ENCODE data around the gene PNLIP.

Gene PNLIP

DNA sequence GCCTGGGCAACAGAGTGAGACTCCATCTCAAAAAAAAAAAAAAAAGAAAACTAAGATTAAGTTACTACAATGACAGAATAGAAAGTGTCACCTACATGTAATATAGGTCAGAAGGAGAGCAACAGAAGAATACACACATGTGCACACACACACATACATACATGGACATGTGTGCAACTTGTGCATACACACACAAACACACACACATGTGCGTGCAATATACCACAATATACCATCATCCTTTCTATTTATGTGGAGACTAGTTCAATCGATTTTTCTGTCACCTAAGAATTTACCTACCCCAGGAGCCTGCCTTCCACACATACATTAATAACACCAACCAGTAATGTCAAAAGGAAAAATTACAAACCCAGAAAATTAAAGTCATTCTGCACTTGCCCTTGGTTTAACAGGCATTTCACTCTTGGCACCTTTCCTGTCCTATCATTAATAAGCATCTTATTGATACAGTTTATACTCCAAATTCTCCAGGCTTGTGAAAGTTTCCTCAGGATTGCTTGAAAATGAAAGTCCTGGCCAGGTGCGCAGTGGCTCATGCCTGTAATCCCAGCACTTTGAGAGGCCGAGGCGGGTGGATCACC is 47.5 kb downstream of the PNLIP start:
- H3K27ac ChIP-seq = no peak overlapping the region
- TF ChIP-seq, protein P1, sequence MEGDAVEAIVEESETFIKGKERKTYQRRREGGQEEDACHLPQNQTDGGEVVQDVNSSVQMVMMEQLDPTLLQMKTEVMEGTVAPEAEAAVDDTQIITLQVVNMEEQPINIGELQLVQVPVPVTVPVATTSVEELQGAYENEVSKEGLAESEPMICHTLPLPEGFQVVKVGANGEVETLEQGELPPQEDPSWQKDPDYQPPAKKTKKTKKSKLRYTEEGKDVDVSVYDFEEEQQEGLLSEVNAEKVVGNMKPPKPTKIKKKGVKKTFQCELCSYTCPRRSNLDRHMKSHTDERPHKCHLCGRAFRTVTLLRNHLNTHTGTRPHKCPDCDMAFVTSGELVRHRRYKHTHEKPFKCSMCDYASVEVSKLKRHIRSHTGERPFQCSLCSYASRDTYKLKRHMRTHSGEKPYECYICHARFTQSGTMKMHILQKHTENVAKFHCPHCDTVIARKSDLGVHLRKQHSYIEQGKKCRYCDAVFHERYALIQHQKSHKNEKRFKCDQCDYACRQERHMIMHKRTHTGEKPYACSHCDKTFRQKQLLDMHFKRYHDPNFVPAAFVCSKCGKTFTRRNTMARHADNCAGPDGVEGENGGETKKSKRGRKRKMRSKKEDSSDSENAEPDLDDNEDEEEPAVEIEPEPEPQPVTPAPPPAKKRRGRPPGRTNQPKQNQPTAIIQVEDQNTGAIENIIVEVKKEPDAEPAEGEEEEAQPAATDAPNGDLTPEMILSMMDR (IDR thresholded peaks at IDR 0.05) = no peak
- TF ChIP-seq ZFX (IDR thresholded peaks at IDR 0.05; ENCODE audit: borderline replicate concordance) = no peak

DNA sequence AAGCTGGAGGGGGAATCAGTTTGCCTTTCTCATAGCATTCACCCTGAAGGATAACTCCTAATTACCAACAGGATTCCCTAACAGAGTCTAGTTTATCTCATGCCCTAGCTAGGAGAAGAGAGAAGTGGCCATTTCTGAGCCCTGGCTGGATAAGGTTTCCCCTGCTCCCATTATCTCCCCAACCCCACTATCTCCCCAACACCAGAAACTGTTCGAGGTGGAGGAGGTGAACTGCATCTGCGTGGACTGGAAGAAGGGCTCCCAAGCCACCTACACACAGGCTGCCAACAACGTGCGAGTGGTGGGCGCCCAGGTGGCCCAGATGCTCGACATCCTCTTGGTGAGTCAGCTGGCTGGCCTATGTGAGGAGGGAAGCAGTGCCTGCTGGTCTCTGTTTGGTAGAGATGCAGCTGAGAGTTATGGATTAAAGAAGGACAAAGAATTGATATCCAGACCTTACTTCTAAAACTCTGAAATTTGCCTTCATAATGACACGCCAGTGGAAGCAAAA is 48.8 kb downstream of the PNLIP start:
- TF ChIP-seq, protein P1 (IDR thresholded peaks at IDR 0.05) = no peak
- no peak for TF ChIP-seq ZFX (IDR thresholded peaks at IDR 0.05; ENCODE audit: borderline replicate concordance)

DNA sequence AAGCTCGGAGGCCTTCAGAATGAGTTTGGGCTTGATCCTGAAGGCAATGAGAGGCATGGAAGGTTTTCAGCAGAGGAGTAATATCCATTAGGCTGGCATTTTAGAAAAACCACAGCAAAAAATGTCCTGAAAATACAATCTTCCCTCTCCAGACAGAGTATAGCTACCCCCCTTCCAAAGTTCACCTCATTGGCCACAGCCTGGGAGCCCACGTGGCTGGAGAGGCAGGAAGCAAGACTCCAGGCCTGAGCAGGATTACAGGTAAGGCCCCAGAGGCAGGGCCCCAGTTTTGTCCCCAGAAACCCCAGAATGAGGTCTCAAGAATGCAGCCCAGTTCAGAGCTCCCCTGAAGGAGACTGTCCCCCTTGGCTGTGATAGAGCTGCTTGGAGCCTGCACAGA is 50.3 kb downstream of the PNLIP start:
- TF ChIP-seq ZFX (IDR thresholded peaks at IDR 0.05; ENCODE audit: borderline replicate concordance) = no peak
- TF ChIP-seq, protein P1 (IDR thresholded peaks at IDR 0.05) = no peak
- no peak overlapping the region for H3K27ac ChIP-seq

More for the DNA sequence above, 48.8 kb downstream of the PNLIP start:
- no peak overlapping the region for H3K27ac ChIP-seq

DNA sequence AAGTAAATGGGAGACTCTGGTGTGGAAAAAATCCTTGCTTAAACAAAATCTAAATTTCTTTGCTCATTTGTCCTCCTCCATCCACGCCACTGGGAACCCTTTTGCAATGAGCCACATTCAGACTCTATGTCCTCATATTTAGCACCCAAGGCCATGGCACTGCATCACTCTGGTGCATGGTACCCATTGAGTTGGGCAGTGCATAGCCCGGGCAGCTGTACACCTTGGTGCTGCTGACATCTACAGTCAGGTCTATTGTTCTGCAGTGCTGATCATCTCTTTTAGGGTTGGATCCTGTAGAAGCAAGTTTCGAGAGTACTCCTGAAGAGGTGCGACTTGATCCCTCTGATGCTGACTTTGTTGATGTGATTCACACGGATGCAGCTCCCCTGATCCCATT is 51.8 kb downstream of the PNLIP start:
- H3K27ac ChIP-seq = no peak overlapping the region
- no peak for TF ChIP-seq ZFX (IDR thresholded peaks at IDR 0.05; ENCODE audit: borderline replicate concordance)
- TF ChIP-seq, protein P1 (IDR thresholded peaks at IDR 0.05) = no peak

DNA sequence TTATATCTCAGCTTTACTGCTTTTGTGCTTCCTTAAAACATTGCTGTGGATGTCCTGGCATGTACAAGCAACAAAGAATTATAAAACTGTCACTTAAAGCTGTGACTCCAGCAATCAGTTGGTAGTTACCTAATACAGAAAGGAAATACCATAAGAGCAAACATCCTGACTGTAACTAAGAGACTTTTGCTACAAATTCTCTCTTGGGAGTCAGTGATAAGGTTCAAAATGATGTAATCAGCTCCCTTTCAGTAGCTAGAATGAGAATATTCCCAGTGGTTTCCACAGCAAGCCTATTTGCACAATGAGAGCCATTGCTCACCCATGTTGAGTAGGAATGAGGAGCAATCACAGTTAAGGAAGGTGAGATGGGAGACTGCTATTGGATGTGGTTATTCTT is 52.6 kb downstream of the PNLIP start:
- H3K27ac ChIP-seq = no peak overlapping the region
- no peak for TF ChIP-seq ZFX (IDR thresholded peaks at IDR 0.05; ENCODE audit: borderline replicate concordance)
- TF ChIP-seq, protein P1 (IDR thresholded peaks at IDR 0.05) = no peak

DNA sequence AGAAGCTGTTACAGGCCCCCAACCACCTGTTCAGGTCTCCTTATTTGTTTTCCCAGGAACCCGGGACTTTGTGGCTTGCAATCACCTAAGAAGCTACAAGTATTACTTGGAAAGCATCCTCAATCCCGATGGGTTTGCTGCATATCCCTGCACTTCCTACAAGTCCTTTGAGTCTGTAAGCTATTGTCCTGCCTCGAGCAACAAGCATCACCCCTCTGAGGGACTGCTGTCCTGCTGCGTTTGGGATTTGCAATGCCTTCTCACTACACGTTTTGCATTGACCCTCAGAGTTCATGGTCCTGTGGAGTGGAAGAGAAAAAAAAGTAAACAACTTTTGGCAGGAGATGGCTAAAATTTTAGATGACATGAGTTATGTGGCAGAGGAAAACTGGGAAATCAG is 54.3 kb downstream of the PNLIP start:
- no peak for TF ChIP-seq ZFX (IDR thresholded peaks at IDR 0.05; ENCODE audit: borderline replicate concordance)
- TF ChIP-seq, protein P1 (IDR thresholded peaks at IDR 0.05) = no peak
- H3K27ac ChIP-seq = no peak overlapping the region

DNA sequence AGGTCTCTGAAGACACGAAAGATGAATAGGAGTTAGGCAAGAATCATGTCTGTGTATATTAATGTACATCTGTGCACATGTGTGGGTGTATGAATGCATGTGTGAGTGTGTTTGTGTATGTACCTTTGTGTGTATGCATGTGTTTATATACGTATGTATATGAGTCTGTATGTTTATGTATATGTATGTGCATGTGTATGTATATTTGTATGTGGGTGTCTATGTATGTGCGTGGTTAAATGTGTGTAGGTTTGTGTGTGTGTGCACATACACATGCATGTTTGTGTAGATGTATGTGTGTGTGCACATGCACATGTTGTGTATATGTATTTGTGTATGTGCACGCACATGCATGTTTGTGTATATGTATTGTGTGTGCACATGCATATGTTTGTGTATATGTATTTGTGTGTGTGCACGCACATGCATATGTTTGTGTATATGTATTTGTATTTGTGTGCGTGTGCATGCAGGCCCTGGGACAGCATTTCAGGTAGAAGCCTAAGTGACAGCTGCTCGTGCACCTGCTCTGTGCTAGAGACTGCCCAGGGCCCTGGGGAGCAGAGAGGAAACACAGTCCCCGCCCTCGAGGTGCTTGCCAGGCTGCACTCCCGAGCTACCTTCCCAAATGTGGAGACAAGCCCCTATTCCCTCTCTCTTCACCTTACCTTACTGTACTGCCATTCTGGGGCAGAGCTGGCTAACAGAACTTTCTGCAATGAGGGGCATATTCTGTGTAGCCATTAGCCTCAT is 57.1 kb downstream of the PNLIP start:
- TF ChIP-seq ZFX (IDR thresholded peaks at IDR 0.05; ENCODE audit: borderline replicate concordance) = no peak
- TF ChIP-seq, protein P1 (IDR thresholded peaks at IDR 0.05) = no peak
- H3K27ac ChIP-seq = no peak overlapping the region

All from 22Rv1 (cell line).